PFSK-1 (cell line): ENCODE measurements around the gene STAC3.

Experiments used
- POLR2AphosphoS5 ChIP-seq: IDR thresholded peaks from 2 replicates; pipeline ENCODE4 v1.6.1; 2012; ENCODE audit warnings: low read depth, mild to moderate bottlenecking, control low read depth, low read length, moderate library complexity
- REST ChIP-seq, 2 experiments: IDR thresholded peaks; 2 replicates each; pipeline versions ENCODE4 v1.6.1 to v1.8.0; 2011 to 2012; ENCODE audit warnings: low read depth in 2 of 2, low read length in 2 of 2, control low read depth in 1 of 2, inconsistent platforms in 1 of 2, mild to moderate bottlenecking in 1 of 2, moderate library complexity in 1 of 2; ENCODE audit not compliant: insufficient read depth in 1 of 2
- SIN3A ChIP-seq: IDR thresholded peaks from 2 replicates; pipeline ENCODE4 v1.6.1; 2012; ENCODE audit warnings: mild to moderate bottlenecking, low read length, moderate library complexity, borderline replicate concordance; ENCODE audit not compliant: insufficient read depth
- TAF1 ChIP-seq: IDR thresholded peaks from 2 replicates; pipeline ENCODE4 v1.6.1; 2012; ENCODE audit warnings: low read length, control low read depth, borderline replicate concordance; ENCODE audit not compliant: insufficient read depth

GRCh38 chr12:57238854-57239554 is 12.0 kb downstream of the STAC3 start:
- TF ChIP-seq POLR2AphosphoS5: peak; percentile 61
- no peak for TF ChIP-seq TAF1
- TF ChIP-seq REST (IDR thresholded peaks at IDR 0.05; ENCODE audit: insufficient read depth in 1 of 2, low read depth in 2 of 2, low read length in 2 of 2): no peak
- TF ChIP-seq SIN3A: no peak
